ENCODE data around the gene TTC38. TPM values are rescaled to one million over a fixed set of nuclear protein-coding genes. Genes with fewer than 3 reads are reported as not detected.
A peak's percentile ranks its signal among the peaks of the same experiment; 100 is the strongest.

Gene TTC38
- total RNA-seq, 1 experiment from 2014 or later, result 16.7 TPM

- H3K4me1 Mint-ChIP-seq (ENCODE audit: insufficient read depth, unreplicated experiment), result peaks cover 5% of the 10 kb centered on the region
- H3K36me3 Mint-ChIP-seq (ENCODE audit: insufficient read depth, unreplicated experiment), result no peaks in the 10 kb centered on the region
- POLR2A ChIA-PET, result no interaction called here
- no TSS peak for BruUV-seq (replicated peaks)
- H3K9me3 Mint-ChIP-seq (ENCODE audit: unreplicated experiment), result no peaks in the 10 kb centered on the region
- H3K27me3 Mint-ChIP-seq (ENCODE audit: insufficient read depth, unreplicated experiment), result no peaks in the 10 kb centered on the region
- CTCF ChIA-PET, result interaction anchor here (0.7 kb wide), 1 partner anchor 22 kb away, joined by 4 read pairs; no protein-coding TSS in a partner anchor
- TF ChIP-seq CTCF (IDR thresholded peaks at IDR 0.05; ENCODE audit: unreplicated experiment), result no peak
- H3K27ac Mint-ChIP-seq (ENCODE audit: low read depth, unreplicated experiment), result no peak overlapping the region
- intact Hi-C loops (cut with micrococcal nuclease), result no loop called here
- DNase-seq (ENCODE audit: unreplicated experiment), result no peak
- H3K4me3 Mint-ChIP-seq (ENCODE audit: unreplicated experiment), result no peak overlapping the region
Observed at GRCh38 chr22:46229701-46230100, 38.1 kb upstream of the TTC38 start.

DNA sequence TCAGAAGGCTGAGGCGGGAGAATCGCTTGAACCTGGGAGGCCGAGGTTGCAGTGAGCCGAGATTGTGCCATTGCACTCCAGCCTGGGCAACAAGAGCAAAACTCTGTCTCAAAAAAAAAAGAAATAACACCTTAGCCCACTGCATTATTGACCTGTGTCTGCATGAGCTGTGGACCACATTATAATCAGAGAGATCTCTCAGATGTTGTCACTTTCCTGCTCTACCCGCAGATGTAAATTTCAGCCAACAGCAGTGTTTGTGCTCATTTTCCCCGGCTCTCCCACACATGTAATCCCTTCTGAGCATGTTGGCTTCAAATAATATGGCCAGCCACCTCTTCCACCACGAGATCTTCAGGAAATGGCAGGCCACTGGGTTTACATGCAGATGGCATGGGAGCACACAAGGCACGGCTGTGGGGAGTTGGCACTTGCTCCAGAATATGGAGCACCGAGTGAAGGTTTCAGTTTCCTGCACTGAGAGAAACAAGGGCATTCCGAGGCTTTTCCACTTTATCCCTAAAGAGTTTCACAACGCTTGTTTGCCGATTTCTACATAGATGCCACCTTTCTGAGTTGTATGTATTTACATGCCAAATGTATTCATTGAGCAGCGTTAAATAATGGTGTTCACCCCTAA lies 37.4 kb upstream of the TTC38 start:
- TF ChIP-seq CTCF (IDR thresholded peaks at IDR 0.05; ENCODE audit: unreplicated experiment), result no peak
- ChIA-PET CTCF (no interaction called here), POLR2A (no interaction called here)
- Mint-ChIP-seq H3K36me3 (ENCODE audit: insufficient read depth, unreplicated experiment) (peaks cover 6% of the 10 kb centered on the region), H3K27me3 (ENCODE audit: insufficient read depth, unreplicated experiment) (no peaks in the 10 kb centered on the region), H3K9me3 (ENCODE audit: unreplicated experiment) (no peaks in the 10 kb centered on the region), H3K4me3 (ENCODE audit: unreplicated experiment) (no peak overlapping the region), H3K4me1 (ENCODE audit: insufficient read depth, unreplicated experiment) (peaks cover 5% of the 10 kb centered on the region), H3K27ac (ENCODE audit: low read depth, unreplicated experiment) (no peak overlapping the region)
- BruUV-seq (replicated peaks), result no TSS peak
- intact Hi-C loops (cut with micrococcal nuclease), result no loop called here
- DNase-seq (ENCODE audit: unreplicated experiment), result no peak

DNA sequence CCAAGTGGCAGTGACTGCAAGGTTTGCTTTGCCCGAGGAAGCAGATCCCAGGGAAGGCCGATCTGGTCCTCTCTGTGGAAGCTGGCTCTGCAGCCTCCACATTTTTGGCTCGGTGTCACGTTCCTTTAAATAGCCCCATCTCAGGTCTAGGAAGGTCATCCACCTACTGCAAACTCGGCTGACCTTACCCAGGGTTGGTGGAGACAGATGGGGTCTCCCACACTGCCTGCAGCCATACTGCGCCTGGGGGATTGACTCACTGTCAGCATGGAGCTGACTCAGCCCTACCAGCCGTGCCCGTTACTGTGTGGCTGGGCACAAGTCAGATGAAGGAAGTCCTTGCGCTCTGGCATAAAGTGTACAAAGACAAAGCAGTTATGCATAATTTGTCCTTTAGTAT lies 34.6 kb upstream of the TTC38 start:
- Mint-ChIP-seq H3K27me3 (ENCODE audit: insufficient read depth, unreplicated experiment) (no peaks in the 10 kb centered on the region), H3K4me1 (ENCODE audit: insufficient read depth, unreplicated experiment) (peaks cover 5% of the 10 kb centered on the region), H3K4me3 (ENCODE audit: unreplicated experiment) (no peak overlapping the region), H3K9me3 (ENCODE audit: unreplicated experiment) (no peaks in the 10 kb centered on the region), H3K27ac (ENCODE audit: low read depth, unreplicated experiment) (no peak overlapping the region), H3K36me3 (ENCODE audit: insufficient read depth, unreplicated experiment) (peaks cover 6% of the 10 kb centered on the region)
- TF ChIP-seq CTCF (IDR thresholded peaks at IDR 0.05; ENCODE audit: unreplicated experiment), result no peak
- DNase-seq (ENCODE audit: unreplicated experiment), result peak; percentile 59
- CTCF ChIA-PET, result no interaction called here
- POLR2A ChIA-PET, result interaction anchor here (1.1 kb wide), 1 partner anchor 16 kb away, joined by 3 read pairs; no protein-coding TSS in a partner anchor
- no TSS peak for BruUV-seq (replicated peaks)
- intact Hi-C loops (cut with micrococcal nuclease), result no loop called here

DNA sequence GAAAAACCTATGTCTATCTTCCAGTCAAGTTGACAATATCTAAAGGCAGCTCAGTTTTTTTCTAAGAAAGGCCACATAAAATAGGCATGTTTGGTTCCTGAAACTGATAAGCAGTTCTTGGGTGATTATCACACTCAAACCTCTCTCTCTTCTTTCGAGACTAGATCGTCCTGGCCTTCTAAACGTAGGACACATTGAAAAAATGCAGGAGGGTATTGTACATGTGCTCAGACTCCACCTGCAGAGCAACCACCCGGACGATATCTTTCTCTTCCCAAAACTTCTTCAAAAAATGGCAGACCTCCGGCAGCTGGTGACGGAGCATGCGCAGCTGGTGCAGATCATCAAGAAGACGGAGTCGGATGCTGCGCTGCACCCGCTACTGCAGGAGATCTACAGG lies 32.8 kb upstream of the TTC38 start:
- no peak overlapping the region for H3K27ac Mint-ChIP-seq (ENCODE audit: low read depth, unreplicated experiment)
- no peaks in the 10 kb centered on the region for H3K9me3 Mint-ChIP-seq (ENCODE audit: unreplicated experiment)
- H3K4me3 Mint-ChIP-seq (ENCODE audit: unreplicated experiment), result no peak overlapping the region
- ChIA-PET POLR2A (no interaction called here), CTCF (interaction anchor here (0.7 kb wide), 1 partner anchor 14 kb away, joined by 3 read pairs; no protein-coding TSS in a partner anchor)
- BruUV-seq (replicated peaks), result no TSS peak
- peaks cover 5% of the 10 kb centered on the region for H3K4me1 Mint-ChIP-seq (ENCODE audit: insufficient read depth, unreplicated experiment)
- DNase-seq (ENCODE audit: unreplicated experiment), result no peak
- H3K27me3 Mint-ChIP-seq (ENCODE audit: insufficient read depth, unreplicated experiment), result no peaks in the 10 kb centered on the region
- peaks cover 6% of the 10 kb centered on the region for H3K36me3 Mint-ChIP-seq (ENCODE audit: insufficient read depth, unreplicated experiment)
- no peak for TF ChIP-seq CTCF (IDR thresholded peaks at IDR 0.05; ENCODE audit: unreplicated experiment)
- intact Hi-C loops (cut with micrococcal nuclease), result no loop called here
